Upper lobe of right lung (tissue), 1 donor: ENCODE measurements around the gene IGSF3. TPM values are rescaled to one million over a fixed set of nuclear protein-coding genes. Genes with fewer than 3 reads are reported as not detected.
"Not testable (repeated sequence)": the region's sequence is repeated elsewhere in the genome, so short reads cannot be mapped to it uniquely, and the experiment has no call there.

Experiments used
- ATAC-seq: fragments of 200-7000 bp; cut with Tn5 transposase; one replicate; pipeline ENCODE4 v1.9.1; 2020; ENCODE audit warnings: mild to moderate bottlenecking, moderate library complexity
- DNase-seq: peaks from one replicate; pipeline ENCODE4 v3.0.0-alpha.2; 2020
- H3K27ac ChIP-seq: fragments of 200-600 bp; one replicate; pipeline ENCODE4 v1.8.0; 2022
- H3K27me3 ChIP-seq: fragments of 200-600 bp; one replicate; pipeline ENCODE4 v1.8.0; 2022; ENCODE audit warnings: mild to moderate bottlenecking
- H3K36me3 ChIP-seq: fragments of 200-600 bp; one replicate; pipeline ENCODE4 v1.8.0; 2022
- H3K4me1 ChIP-seq: fragments of 200-600 bp; one replicate; pipeline ENCODE4 v1.8.0; 2022
- H3K4me3 ChIP-seq: fragments of 200-600 bp; one replicate; pipeline ENCODE4 v1.8.0; 2022; ENCODE audit warnings: mild to moderate bottlenecking
- H3K9me3 ChIP-seq: fragments of 200-600 bp; one replicate; pipeline ENCODE4 v1.8.0; 2022
- CTCF ChIP-seq: fragments of 200-600 bp; IDR thresholded peaks from one replicate; pipeline ENCODE4 v1.8.0; 2022; ENCODE audit warnings: antibody characterized with exemption
- intact Hi-C: fragments of 100-400 bp; cut with DNase I; formaldehyde crosslinking; loops from one replicate; pipeline ENCODE4 v1.11.0; 2022
- total RNA-seq: library from RNA; stranded (reverse); fragmentation: NEBNext Ultra II Directional; extraction: Animal tissue kit (Norgen Biotek cat#: 25700); gene quantifications from one replicate; pipeline ENCODE4 v1.2.1, GENCODE V29; 2021
- donor health status: DM: no; HTN: yes; CAD: no; lungs with severe emphysema.

Gene IGSF3
- total RNA-seq, 1 donor from 2014 or later, result 20.1 TPM

- intact Hi-C loops, H3K9me3 ChIP-seq, H3K27ac ChIP-seq, H3K4me1 ChIP-seq, H3K36me3 ChIP-seq, ATAC-seq, H3K4me3 ChIP-seq, H3K27me3 ChIP-seq, DNase-seq: not testable (repeated sequence)
Measured at GRCh38 chr1:116608151-116608550, 59.4 kb downstream of the IGSF3 start.

- H3K9me3 ChIP-seq, H3K27ac ChIP-seq, H3K4me1 ChIP-seq, DNase-seq, H3K36me3 ChIP-seq, H3K27me3 ChIP-seq, H3K4me3 ChIP-seq, intact Hi-C loops: not testable (repeated sequence)
- peak; percentile 57 for ATAC-seq
Measured at GRCh38 chr1:116607463-116607862, 60.1 kb downstream of the IGSF3 start.

- H3K27ac ChIP-seq, result peak overlapping the region; percentile 36
- DNase-seq (peak; percentile 75), ATAC-seq (peak; percentile 90)
- intact Hi-C loops, H3K9me3 ChIP-seq, H3K4me3 ChIP-seq, H3K27me3 ChIP-seq, H3K4me1 ChIP-seq, H3K36me3 ChIP-seq: not testable (repeated sequence)
Measured at GRCh38 chr1:116606067-116606466, 61.5 kb downstream of the IGSF3 start.

GRCh38 chr1:116605315-116605714 lies 62.2 kb downstream of the IGSF3 start:
- Histone ChIP-seq H3K4me3 (no peak overlapping the region), H3K27ac (no peak overlapping the region), H3K4me1 (peaks cover 7% of the 10 kb centered on the region), H3K9me3 (no peaks in the 10 kb centered on the region), H3K36me3 (no peaks in the 10 kb centered on the region), H3K27me3 (no peaks in the 10 kb centered on the region)
- intact Hi-C loops, result no loop called here
- no peak for TF ChIP-seq CTCF
- DNase-seq (no peak), ATAC-seq (no peak)

GRCh38 chr1:116604408-116604807 lies 63.1 kb downstream of the IGSF3 start:
- ATAC-seq, H3K36me3 ChIP-seq, H3K27me3 ChIP-seq, intact Hi-C loops, H3K27ac ChIP-seq, DNase-seq, H3K9me3 ChIP-seq, H3K4me1 ChIP-seq, H3K4me3 ChIP-seq: not testable (repeated sequence)

GRCh38 chr1:116603646-116604045 lies 63.9 kb downstream of the IGSF3 start:
- H3K4me3 ChIP-seq, ATAC-seq, H3K27me3 ChIP-seq, H3K9me3 ChIP-seq, H3K27ac ChIP-seq, DNase-seq, intact Hi-C loops, H3K36me3 ChIP-seq, H3K4me1 ChIP-seq: not testable (repeated sequence)

GRCh38 chr1:116599369-116599768 lies 68.2 kb downstream of the IGSF3 start:
- H3K27ac ChIP-seq, H3K27me3 ChIP-seq, DNase-seq, ATAC-seq, H3K36me3 ChIP-seq, H3K4me3 ChIP-seq, H3K4me1 ChIP-seq, intact Hi-C loops, H3K9me3 ChIP-seq: not testable (repeated sequence)

GRCh38 chr1:116598420-116599036 lies 69.0 kb downstream of the IGSF3 start:
- DNase-seq, ATAC-seq, H3K4me3 ChIP-seq, H3K9me3 ChIP-seq, intact Hi-C loops, H3K27me3 ChIP-seq, H3K36me3 ChIP-seq, H3K4me1 ChIP-seq, H3K27ac ChIP-seq: not testable (repeated sequence)

GRCh38 chr1:116597388-116597787 lies 70.1 kb downstream of the IGSF3 start:
- H3K9me3 ChIP-seq, intact Hi-C loops, H3K36me3 ChIP-seq, H3K27ac ChIP-seq, H3K4me1 ChIP-seq, ATAC-seq, H3K4me3 ChIP-seq, DNase-seq, H3K27me3 ChIP-seq: not testable (repeated sequence)

- H3K9me3 ChIP-seq, DNase-seq, H3K27me3 ChIP-seq, H3K4me1 ChIP-seq, H3K36me3 ChIP-seq, intact Hi-C loops, H3K27ac ChIP-seq, H3K4me3 ChIP-seq: not testable (repeated sequence)
- peak; percentile 22 for ATAC-seq
Measured at GRCh38 chr1:116596742-116597307, 70.7 kb downstream of the IGSF3 start.
